ENCODE measurements around the gene ADGRA1.

The ADGRA1 gene

DNA sequence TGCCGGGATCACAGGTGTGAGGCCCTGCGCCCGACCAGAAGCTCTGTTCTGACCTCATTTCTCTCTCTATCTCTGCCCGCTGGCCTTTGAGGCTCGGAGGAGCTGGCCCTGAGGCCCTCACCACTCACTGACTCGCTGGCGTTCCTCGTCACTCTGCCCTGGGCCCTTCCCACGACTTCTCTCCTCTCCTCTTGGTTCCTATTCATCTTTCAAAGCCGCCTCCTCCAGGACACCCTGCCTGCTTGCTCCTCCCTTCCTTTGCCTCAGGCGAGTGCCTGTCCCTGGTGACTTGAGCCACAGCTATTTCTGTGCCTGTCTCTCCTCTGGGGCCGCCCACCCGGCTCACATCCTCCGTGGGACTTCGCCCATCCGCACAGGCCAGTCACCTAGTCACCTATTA, 17.3 kb upstream of the ADGRA1 start:
- Histone ChIP-seq H3K4me1 (ENCODE audit: control insufficient read depth, insufficient read depth, low read length) (no peaks in the 10 kb centered on the region), H3K36me3 (ENCODE audit: control insufficient read depth, insufficient read depth, low read length) (no peaks in the 10 kb centered on the region), H3K27me3 (ENCODE audit: control insufficient read depth, insufficient read depth, low read length) (no peaks in the 10 kb centered on the region), H3K4me3 (ENCODE audit: low read depth, low read length) (no peak overlapping the region), H3K9ac (ENCODE audit: low read depth, low read length) (no peak overlapping the region), H3K9me3 (ENCODE audit: control insufficient read depth, insufficient read depth, low read length) (no peaks in the 10 kb centered on the region)

- Histone ChIP-seq H3K9ac (ENCODE audit: low read depth, low read length) (no peak overlapping the region), H3K36me3 (ENCODE audit: control insufficient read depth, insufficient read depth, low read length) (no peaks in the 10 kb centered on the region), H3K4me3 (ENCODE audit: low read depth, low read length) (no peak overlapping the region), H3K9me3 (ENCODE audit: control insufficient read depth, insufficient read depth, low read length) (no peaks in the 10 kb centered on the region), H3K27me3 (ENCODE audit: control insufficient read depth, insufficient read depth, low read length) (no peaks in the 10 kb centered on the region), H3K4me1 (ENCODE audit: control insufficient read depth, insufficient read depth, low read length) (no peaks in the 10 kb centered on the region)
Observed at GRCh38 chr10:133070810-133071209, 16.9 kb upstream of the ADGRA1 start.

- Histone ChIP-seq H3K9ac (ENCODE audit: low read depth, low read length) (no peak overlapping the region), H3K36me3 (ENCODE audit: control insufficient read depth, insufficient read depth, low read length) (no peaks in the 10 kb centered on the region), H3K4me3 (ENCODE audit: low read depth, low read length) (no peak overlapping the region)
Observed at GRCh38 chr10:133071733-133072132, 16.0 kb upstream of the ADGRA1 start.

GRCh38 chr10:133072196-133072595, 15.5 kb upstream of the ADGRA1 start:
- H3K9ac ChIP-seq (ENCODE audit: low read depth, low read length) = no peak overlapping the region
- H3K27me3 ChIP-seq (ENCODE audit: control insufficient read depth, insufficient read depth, low read length) = no peaks in the 10 kb centered on the region
- no peaks in the 10 kb centered on the region for H3K4me1 ChIP-seq (ENCODE audit: control insufficient read depth, insufficient read depth, low read length)
- no peak overlapping the region for H3K4me3 ChIP-seq (ENCODE audit: low read depth, low read length)
- no peaks in the 10 kb centered on the region for H3K36me3 ChIP-seq (ENCODE audit: control insufficient read depth, insufficient read depth, low read length)
- no peaks in the 10 kb centered on the region for H3K9me3 ChIP-seq (ENCODE audit: control insufficient read depth, insufficient read depth, low read length)

More at GRCh38 chr10:133071733-133072132, 16.0 kb upstream of the ADGRA1 start:
- no peaks in the 10 kb centered on the region for H3K4me1 ChIP-seq (ENCODE audit: control insufficient read depth, insufficient read depth, low read length)
- no peaks in the 10 kb centered on the region for H3K9me3 ChIP-seq (ENCODE audit: control insufficient read depth, insufficient read depth, low read length)
- no peaks in the 10 kb centered on the region for H3K27me3 ChIP-seq (ENCODE audit: control insufficient read depth, insufficient read depth, low read length)

- Histone ChIP-seq H3K9ac (ENCODE audit: low read depth, low read length) (no peak overlapping the region), H3K36me3 (ENCODE audit: control insufficient read depth, insufficient read depth, low read length) (no peaks in the 10 kb centered on the region), H3K27me3 (ENCODE audit: control insufficient read depth, insufficient read depth, low read length) (no peaks in the 10 kb centered on the region), H3K9me3 (ENCODE audit: control insufficient read depth, insufficient read depth, low read length) (no peaks in the 10 kb centered on the region), H3K4me1 (ENCODE audit: control insufficient read depth, insufficient read depth, low read length) (no peaks in the 10 kb centered on the region), H3K4me3 (ENCODE audit: low read depth, low read length) (no peak overlapping the region)
Observed at GRCh38 chr10:133072720-133073390, 14.9 kb upstream of the ADGRA1 start.

- Histone ChIP-seq H3K36me3 (ENCODE audit: control insufficient read depth, insufficient read depth, low read length) (no peaks in the 10 kb centered on the region), H3K4me3 (ENCODE audit: low read depth, low read length) (no peak overlapping the region), H3K9ac (ENCODE audit: low read depth, low read length) (no peak overlapping the region), H3K27me3 (ENCODE audit: control insufficient read depth, insufficient read depth, low read length) (no peaks in the 10 kb centered on the region), H3K4me1 (ENCODE audit: control insufficient read depth, insufficient read depth, low read length) (no peaks in the 10 kb centered on the region), H3K9me3 (ENCODE audit: control insufficient read depth, insufficient read depth, low read length) (no peaks in the 10 kb centered on the region)
Observed at GRCh38 chr10:133075346-133076137, 12.2 kb upstream of the ADGRA1 start.

GRCh38 chr10:133076274-133077038, 11.3 kb upstream of the ADGRA1 start:
- Histone ChIP-seq H3K4me1 (ENCODE audit: control insufficient read depth, insufficient read depth, low read length) (no peaks in the 10 kb centered on the region), H3K36me3 (ENCODE audit: control insufficient read depth, insufficient read depth, low read length) (no peaks in the 10 kb centered on the region), H3K9me3 (ENCODE audit: control insufficient read depth, insufficient read depth, low read length) (no peaks in the 10 kb centered on the region), H3K4me3 (ENCODE audit: low read depth, low read length) (no peak overlapping the region), H3K27me3 (ENCODE audit: control insufficient read depth, insufficient read depth, low read length) (no peaks in the 10 kb centered on the region), H3K9ac (ENCODE audit: low read depth, low read length) (no peak overlapping the region)

- Histone ChIP-seq H3K9ac (ENCODE audit: low read depth, low read length) (no peak overlapping the region), H3K36me3 (ENCODE audit: control insufficient read depth, insufficient read depth, low read length) (no peaks in the 10 kb centered on the region), H3K9me3 (ENCODE audit: control insufficient read depth, insufficient read depth, low read length) (no peaks in the 10 kb centered on the region), H3K4me1 (ENCODE audit: control insufficient read depth, insufficient read depth, low read length) (no peaks in the 10 kb centered on the region), H3K27me3 (ENCODE audit: control insufficient read depth, insufficient read depth, low read length) (no peaks in the 10 kb centered on the region), H3K4me3 (ENCODE audit: low read depth, low read length) (no peak overlapping the region)
Observed at GRCh38 chr10:133079836-133080682, 7.7 kb upstream of the ADGRA1 start.

GRCh38 chr10:133080683-133081040, 7.1 kb upstream of the ADGRA1 start:
- no peaks in the 10 kb centered on the region for H3K4me1 ChIP-seq (ENCODE audit: control insufficient read depth, insufficient read depth, low read length)
- no peak overlapping the region for H3K9ac ChIP-seq (ENCODE audit: low read depth, low read length)
- no peaks in the 10 kb centered on the region for H3K36me3 ChIP-seq (ENCODE audit: control insufficient read depth, insufficient read depth, low read length)
- H3K9me3 ChIP-seq (ENCODE audit: control insufficient read depth, insufficient read depth, low read length) = no peaks in the 10 kb centered on the region
- H3K27me3 ChIP-seq (ENCODE audit: control insufficient read depth, insufficient read depth, low read length) = no peaks in the 10 kb centered on the region
- no peak overlapping the region for H3K4me3 ChIP-seq (ENCODE audit: low read depth, low read length)

DNA sequence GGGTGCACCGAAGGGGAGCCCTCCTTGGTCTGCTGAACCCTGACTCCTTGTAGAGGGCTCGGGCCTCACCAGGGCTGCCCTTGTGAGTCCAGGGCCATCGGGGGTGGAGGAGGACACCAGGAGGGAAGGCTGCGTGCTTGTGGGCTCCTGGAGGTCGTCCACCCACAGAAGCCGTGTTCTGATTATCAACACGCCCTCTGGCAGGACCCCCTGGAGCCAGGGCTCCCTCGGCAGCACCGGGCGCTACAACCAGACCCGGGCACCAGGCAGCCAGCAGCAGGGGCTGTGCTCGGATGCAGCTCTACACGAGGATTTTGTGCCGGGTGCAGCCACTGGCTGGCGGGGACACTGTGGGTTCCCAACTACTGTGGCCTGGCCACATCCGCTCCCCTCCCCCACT, 6.1 kb upstream of the ADGRA1 start:
- Histone ChIP-seq H3K4me3 (ENCODE audit: low read depth, low read length) (no peak overlapping the region), H3K9me3 (ENCODE audit: control insufficient read depth, insufficient read depth, low read length) (no peaks in the 10 kb centered on the region), H3K27me3 (ENCODE audit: control insufficient read depth, insufficient read depth, low read length) (peaks cover under 1% of the 10 kb centered on the region), H3K36me3 (ENCODE audit: control insufficient read depth, insufficient read depth, low read length) (no peaks in the 10 kb centered on the region), H3K4me1 (ENCODE audit: control insufficient read depth, insufficient read depth, low read length) (no peaks in the 10 kb centered on the region), H3K9ac (ENCODE audit: low read depth, low read length) (no peak overlapping the region)

- no peaks in the 10 kb centered on the region for H3K36me3 ChIP-seq (ENCODE audit: control insufficient read depth, insufficient read depth, low read length)
- H3K27me3 ChIP-seq (ENCODE audit: control insufficient read depth, insufficient read depth, low read length) = peaks cover 8% of the 10 kb centered on the region
- no peak overlapping the region for H3K4me3 ChIP-seq (ENCODE audit: low read depth, low read length)
- no peak overlapping the region for H3K9ac ChIP-seq (ENCODE audit: low read depth, low read length)
- no peaks in the 10 kb centered on the region for H3K4me1 ChIP-seq (ENCODE audit: control insufficient read depth, insufficient read depth, low read length)
- no peaks in the 10 kb centered on the region for H3K9me3 ChIP-seq (ENCODE audit: control insufficient read depth, insufficient read depth, low read length)
Observed at GRCh38 chr10:133082685-133083421, 4.9 kb upstream of the ADGRA1 start.

Measured in iPS-15b (cell line).